ENCODE measurements around the gene RRAS2. TPM values are rescaled to one million over a fixed set of nuclear protein-coding genes. Genes with fewer than 3 reads are reported as not detected.
"Not testable (repeated sequence)": the region's sequence is repeated elsewhere in the genome, so short reads cannot be mapped to it uniquely, and the experiment has no call there.

The RRAS2 gene
- polyA plus RNA-seq, 5 donors: 53.9 to 73.8 (median 61.5) TPM

DNA sequence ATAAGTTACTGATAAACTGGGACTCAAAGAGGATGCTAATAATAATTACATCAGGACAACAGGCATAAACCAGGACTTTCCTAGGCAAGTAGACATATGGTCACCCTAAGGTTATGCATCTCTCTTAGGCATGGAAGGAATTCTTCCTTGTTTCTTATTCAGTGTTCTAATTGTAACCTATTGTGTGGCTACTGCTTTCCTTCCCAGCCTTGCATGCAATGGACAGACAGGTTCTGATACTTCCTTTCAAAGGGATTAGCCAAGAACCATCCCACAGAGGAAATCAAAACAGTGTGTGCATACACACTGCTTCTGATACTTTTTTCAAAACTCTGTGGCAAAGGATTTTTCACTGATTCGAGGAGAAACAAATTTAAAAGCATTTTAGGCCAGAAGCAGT, 48.3 kb downstream of the RRAS2 start:
- no peak for DNase-seq

DNA sequence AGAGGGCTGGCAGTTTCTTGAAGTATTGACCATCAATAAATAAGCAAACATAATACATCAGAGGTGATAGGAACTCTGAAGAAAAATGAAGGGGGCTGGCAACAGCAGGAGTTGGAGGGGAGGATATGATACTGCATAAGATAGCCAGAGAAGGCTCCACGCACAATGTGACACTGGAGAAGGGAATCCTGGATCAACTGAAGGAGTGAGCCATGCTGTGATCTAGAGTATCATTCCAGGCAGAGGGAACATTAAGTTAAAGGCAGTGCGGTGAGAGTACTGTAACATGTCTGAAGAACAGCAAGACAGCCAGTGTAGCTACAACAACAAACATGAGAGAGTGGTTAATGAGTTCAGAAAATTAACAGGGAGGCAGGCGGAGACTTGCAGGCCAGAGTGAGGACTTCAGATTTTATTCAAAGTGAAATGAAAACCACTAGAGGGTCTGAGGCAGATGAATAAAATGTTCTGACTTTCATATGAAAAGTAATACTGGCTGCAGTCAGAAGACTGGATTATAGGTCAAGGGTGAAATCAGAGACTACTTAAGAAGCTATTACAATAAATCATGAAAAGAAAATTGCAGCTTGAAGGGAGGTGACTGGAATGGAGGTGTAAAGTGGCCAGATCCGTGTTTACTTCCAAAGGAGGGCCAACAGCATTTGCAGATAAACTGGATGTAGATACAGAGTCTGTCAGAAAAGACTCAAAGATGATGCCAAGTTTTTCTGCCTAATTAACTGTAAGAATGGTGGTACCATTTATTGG, 49.4 kb downstream of the RRAS2 start:
- no peak for DNase-seq

DNA sequence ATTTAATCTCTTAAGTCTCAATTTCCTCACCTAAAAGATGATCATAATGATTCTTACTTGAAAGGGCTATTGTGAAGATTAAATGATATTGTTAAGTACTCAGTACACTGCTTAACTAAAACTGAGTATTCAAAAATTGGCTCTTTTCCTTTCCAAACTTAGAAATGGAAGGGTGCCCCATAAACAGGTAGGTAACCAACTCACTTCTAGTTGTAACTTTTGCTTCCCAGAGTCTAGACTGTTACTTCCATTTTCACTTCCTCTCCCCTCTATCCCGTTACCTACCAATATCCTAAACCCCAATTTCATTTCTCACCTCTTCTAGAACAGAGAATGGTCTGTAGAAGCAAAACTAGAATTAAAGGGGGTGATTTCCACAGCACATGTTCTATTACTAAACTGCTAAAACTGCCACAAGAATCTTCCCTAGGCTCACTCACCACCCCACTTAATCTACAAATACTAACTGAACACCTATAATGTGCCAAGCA, 50.0 kb downstream of the RRAS2 start:
- DNase-seq: no peak

DNA sequence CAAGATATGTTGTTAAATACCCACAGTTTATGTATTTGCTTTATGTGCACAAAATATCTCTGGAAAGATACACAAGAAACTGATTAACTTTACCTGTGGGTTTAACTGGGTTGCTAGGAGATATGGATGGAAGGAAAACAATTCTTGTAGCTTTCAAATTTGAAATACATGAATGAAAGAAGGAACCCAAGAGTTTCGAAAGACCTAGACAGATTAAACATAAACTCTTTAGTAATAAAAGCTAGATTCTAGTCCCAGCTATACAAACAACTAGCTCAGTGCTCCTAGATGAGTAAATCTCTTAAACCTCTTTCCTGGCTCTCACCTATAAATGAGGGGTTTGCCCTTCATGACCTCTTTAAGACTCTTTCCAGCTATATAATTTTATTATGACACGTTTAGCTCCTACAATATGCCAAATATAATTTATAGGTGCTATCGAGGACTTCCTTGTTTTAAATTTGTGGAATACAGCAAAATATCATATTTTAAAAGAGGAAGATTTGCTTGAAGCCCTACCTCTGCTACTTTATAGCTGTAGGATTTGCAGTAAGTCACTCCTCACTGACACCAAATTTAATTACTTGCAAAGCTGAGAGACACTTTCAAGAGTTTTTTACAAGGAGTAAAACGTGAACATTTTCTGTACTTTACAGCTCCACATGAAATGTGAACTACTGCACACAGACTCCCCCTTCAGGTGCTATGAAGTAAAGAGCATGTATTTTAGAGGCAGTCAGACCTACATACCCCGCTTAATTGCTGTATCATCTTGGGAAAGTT, 50.7 kb downstream of the RRAS2 start:
- no peak for DNase-seq

DNA sequence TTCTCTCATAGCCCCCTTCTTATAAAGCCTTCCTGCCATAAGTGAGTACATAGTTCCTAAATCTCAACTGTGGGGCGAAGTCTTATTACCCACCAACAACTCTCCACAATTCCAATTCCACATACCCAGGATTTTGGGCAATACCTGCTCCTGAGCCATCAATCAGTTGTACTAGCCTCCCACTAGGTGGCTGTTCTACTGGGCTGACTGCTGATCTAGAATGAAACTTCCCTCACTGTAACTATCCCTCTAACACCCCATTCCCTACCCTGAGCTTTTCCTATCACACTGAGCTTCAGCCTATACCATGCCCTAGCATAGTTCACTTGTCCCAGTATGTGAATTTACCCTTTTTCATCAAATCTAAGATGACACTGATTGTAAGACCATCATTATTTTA, 52.5 kb downstream of the RRAS2 start:
- DNase-seq: no peak

DNA sequence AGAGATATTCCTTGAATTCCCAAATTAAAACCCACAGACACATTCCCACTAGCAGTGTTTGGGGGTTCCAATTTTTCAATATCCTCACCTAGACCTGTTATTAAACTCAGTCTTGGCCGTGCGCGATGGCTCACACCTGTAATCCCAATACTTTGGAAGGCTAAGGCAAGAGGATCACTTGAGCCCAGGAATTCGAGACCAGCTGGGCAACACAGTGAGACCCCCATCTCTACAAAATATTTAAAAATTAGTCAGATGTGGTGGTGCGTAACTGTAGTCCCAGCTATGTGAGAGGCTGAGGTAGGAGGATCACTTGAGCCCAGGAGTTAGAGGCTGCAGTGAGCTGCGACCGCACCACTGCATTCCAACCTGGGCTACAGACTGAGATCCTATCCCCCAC, 53.3 kb downstream of the RRAS2 start:
- DNase-seq: no peak

DNA sequence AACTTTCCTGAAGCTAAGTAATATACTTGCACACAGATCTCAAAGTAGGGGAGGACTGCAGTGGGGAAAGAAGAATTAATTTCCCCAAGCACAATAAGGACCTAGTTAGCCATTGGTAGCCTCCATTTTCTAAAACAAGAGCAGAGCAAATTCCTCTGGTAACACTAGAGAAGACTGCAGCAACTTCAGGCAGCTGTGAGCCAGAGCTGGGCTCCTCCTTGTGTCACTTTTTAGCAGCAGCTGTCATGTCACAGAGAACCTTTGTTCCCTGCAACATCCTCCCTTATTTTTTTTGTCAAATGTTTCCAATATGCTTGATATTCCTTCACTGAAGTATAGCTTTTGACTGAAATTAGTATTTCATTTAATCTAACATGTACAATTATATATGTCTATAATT, 54.4 kb downstream of the RRAS2 start:
- peak in 1 of 2 donors; percentile 22 for DNase-seq

DNA sequence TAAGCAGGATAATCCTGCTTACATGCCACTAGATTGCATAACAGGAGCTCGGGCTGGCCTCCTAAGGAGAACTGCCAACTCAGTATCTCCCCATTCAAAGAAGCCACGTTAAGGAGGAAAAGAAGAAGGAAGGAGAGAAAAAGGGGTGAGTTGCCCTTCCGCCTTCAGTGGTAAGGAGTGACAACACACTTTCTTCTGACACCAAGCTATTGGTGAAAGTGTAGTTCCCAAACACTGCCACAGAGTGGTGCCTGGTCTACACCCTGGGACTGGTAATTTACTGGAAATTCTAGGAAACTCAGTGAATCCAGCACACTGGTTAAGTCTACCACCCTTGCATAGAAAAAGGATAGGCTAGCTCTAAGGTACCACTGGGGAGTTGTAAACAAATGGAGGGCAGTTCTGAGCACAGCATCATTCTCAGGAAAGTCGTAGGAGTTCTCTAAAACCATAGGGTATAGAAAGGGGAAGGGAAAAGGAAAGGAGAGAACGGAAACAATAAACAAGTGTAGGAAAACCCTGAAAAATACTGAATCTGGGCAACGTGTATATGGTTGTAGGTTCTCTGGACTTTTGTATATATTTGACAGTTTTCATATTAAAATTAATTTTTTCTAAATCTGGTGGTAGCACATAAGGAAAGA, 58.2 kb downstream of the RRAS2 start:
- peak; percentile 38 to 50 for DNase-seq

DNA sequence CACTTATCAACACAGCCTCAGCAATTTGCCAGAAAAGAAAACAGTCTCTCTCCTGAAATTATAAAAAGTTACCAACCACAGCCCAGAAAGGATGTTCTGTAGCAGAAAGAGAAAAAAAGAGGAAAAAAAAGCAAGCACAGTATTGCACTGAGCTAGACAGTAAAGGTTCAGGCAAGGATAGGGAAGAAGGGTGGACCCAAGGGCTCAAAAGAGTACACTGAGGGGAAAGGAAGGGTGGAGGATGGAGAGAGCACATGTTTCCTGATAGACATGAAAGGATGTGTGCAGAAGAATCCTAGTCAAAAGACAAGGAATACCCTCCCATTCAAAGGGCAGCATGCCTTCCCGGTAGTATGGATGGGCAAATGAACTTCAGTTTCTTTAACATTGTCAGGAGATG, 59.1 kb downstream of the RRAS2 start:
- DNase-seq: no peak

DNA sequence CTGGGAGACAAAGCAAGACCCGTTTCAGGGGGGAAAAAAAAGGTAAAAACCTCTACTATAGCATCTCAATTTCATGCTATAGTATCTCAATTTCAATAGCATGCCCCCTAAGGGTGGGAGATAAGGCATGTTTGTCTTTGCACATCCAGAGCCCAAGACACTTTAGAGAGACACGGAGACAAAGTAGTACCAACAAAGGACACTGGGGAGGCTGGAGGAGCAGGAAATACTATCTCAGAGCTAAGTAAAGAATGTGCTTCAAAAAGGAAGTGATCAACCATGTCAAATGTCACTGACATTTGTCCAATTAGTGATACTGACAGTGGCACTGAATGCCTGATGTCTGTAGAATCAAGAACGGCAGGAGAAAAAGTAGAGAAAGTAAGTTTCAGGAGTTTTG, 68.6 kb downstream of the RRAS2 start:
- DNase-seq: no peak

DNA sequence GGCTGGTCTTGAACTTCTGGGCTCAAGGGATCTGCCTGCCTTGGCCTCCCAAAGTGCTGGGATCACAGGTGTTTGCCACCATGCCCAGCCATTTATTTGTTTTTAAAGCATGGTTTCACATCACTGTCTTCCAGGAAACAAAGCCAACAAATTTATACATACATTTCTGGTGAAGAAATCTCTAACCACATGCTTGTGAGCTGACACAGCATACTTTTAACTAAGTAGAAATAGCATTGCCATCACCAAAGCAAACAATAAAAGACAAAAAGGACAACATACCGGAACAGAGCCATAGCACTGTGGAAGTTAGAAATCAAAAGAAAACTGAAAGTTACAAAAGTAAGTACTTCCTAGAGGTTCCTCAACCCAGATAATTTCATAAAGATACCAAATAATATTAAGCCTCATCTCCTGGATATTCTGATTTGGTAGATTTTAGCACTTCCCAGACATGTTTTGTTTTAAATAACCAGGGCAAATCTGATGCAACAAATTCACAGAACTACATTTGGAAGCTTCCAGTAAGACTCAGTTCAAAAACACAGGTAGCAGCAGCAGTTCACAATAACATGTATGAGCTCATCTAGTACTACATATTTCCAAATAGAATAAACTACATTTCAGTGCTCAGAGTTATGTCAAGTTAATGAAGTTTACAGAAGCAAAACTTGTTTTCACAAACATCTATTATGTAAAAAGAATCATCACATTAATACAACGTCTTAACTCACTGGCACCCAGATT, 70.6 kb downstream of the RRAS2 start:
- DNase-seq: no peak

DNA sequence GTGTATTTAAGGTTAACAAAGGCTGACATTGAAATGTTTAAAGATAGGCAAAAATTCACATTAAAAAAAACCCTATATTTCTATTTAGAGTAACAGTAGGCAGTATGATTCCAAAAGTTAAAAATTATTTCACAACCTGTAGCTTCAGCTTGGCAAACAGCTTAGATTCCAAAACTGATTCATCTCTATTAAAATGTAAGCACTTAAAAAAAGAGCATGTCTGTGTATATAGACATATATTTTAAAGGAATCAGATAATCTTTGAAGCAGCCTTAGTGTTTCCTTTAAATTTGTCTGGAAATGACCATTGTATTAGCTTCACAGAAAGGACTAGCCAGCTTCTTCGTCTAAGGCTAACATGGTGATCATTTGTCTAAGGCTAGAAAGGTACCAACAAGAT, 80.1 kb downstream of the RRAS2 start:
- DNase-seq: not testable (repeated sequence)

DNA sequence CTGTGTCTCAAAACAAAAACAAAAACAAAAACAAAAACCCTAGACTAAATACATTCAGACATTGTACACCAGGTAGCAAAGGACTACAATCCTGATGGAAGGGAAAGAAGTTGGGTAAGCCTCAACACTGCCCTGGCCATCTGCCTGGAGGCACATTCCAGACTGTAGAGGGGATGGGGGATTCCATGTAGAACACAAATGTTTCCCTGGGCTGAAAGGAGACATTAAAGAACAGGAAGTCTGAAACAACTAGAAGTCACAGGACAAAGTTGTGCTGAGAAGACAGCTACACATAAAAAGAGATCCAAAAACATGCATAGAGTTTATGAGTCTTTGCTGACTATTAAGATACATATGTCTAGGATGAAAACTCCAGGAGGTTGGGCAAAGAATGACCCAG, 83.9 kb downstream of the RRAS2 start:
- peak; percentile 38 to 40 for DNase-seq

DNA sequence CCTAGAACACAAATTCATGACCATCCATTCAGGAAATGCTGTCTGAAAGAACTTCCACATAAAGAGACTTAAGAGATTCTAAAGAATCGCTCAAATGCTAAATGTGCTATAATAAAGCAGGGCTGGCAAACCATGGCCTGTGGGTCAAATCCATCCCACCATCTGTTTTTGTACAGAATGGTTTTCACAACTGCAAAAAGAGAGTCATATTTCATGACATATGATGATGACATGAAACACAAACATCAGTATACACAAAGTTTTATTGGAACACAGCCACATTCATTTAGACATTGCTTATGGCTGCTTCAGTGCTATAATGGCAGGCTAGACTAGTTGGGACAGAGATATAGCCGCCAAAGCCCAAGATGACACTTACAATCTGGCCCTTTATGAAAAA, 85.1 kb downstream of the RRAS2 start:
- DNase-seq: peak in 1 of 2 donors; percentile 32

DNA sequence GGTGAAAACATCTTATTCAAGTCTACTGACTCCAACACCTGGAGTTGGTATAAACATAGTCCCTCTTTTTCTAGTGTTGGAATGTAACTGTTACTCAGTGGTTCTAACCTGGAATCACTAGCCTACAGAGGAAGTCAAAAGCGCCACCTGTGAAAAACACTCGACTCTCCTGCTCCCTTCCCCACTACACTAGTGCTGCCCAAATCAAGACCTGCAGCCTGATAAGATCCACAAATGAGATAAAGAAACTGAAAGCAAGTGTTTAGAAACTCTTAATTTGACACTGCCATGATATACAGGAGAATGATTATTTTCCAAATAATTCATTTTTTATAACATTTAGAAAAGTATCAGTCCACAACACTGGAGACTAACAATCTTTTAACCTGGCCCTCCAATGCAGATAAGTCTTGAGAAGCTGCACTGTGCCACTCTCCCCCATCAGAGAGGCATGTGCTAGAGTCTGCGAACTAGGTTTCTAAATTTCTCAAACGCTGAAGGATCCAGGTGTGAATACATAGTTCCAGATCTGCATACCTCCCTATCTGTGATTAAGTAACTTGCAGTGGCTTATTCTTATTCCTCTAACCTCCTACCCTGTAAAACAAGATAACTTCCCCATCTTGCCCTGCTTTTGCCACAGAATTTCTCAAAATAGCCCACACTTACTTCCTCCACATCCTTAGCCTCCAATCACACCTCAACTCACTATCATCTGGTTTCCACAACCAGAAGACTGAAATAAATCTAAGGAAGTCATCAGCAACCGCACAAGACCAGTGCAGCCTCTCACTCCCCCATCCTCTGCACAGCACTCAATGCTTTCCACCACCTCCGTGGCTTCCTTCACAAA, 88.1 kb downstream of the RRAS2 start:
- no peak for DNase-seq

DNA sequence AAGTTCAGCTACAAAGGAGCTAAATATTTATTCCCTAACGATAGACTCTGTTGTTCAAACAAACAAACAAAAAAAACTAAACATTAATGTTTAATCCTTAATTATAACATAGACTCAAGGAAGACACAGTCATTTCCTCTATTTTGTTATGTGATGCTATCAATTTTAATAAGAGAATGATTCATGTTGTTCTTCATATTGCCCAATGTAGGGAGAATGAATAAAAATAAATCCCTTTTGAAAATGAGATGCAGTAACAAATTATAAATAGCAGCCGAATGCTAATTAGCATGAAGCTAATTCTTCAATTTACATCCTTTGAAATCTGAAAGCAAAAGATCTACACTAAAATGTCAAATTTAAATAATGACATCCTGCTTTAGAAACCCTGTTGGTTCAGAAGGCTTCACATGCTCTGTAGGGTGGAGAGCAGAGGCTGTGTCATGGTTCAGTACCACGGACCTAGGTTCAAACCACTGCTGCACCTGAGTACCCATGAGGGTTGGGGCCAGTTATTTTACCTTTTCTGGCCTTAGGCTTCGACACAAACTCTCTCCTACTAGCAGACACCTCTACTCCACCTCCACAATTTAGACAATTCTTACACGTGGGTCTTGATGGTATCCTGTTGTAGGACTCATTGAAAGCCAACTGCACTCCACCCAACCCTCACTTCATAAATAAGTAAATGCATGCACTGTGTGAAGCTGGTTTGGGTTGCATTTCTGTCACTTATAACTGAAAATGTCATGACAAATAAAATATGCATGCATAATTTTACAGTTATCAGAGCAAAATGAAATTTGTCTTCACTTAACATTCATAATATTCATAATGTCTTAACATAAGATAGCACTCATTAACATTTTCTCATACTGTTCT, 89.0 kb downstream of the RRAS2 start:
- DNase-seq: no peak

DNA sequence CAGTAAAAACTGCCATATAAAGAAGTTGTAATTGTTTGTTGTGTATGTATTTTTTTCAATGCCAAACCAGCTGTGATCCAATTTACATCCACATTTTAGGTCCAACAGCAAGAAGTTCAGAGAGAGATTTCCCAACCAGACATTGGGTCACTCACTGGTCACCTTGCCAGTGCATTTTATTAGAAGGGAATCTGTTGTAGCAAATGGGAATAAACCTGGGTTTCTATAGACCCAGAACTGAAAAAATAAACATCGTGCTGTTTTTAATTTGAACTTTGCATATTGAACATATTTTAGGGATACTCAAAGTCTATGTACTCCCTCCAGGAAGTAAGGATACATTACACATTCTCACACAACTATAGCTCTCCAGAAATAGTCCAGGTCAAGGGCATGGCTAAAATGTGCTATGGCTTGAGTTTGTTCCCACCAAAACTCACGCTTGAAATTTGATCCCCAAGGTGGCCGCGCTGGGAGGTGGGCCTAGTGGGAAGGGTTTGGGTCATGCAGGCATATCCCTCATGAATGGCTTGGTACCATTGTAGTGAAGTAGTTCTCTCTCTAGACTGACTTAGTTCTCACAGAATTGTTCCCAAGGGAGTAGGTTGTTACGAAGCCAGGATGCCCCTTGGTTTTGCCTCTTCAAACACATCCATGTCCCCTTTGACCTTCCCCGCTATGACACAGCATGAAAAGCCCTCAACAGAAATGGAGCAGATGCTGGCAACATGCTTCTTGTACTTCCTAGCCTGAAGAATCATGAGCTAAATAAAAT, 90.9 kb downstream of the RRAS2 start:
- DNase-seq: no peak

DNA sequence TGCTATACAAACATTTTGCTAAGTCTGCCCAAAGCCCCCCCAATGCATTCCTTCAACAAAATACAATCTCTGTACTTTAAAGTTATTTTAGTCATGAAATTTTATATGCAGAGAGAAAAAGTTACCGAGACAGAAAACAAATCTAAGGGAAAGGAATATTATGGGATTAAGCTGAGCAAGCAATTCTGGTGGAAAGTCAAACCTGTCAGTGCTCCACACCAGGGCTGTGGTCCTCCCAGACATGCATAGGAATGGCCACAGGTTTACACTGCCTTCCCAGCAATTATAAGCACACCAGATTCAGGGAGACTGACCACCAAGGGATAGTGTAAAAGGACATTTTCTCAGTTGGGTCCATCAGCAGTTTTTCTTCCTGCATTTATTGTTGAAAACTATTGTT, 92.4 kb downstream of the RRAS2 start:
- no peak for DNase-seq

DNA sequence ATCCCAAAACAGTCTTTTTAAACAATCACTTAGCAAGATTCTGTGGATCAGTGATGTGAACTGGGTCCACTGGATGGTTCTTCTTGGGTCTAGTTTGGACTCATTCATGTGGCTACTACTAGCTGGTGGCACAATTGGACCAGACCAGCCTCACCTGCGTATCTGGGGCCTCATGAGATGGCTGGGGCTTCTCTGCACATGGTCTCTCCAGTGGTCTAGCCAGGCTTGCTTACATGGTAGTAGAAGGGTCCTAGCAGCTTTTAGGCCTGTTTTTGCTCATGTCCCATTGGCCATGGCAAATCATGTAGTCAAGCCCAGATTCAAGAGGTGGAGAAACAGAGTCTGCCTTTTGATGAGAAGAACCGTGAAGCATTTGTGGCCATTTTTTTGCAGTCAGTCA, 94.0 kb downstream of the RRAS2 start:
- DNase-seq: no peak

Data from right lung (tissue), 5 donors.